GM12865 (cell line): ENCODE data around the gene PSPC1.
A peak's percentile ranks its signal among the peaks of the same experiment; 100 is the strongest.

Source experiments
- DNase-seq: peaks from one replicate; pipeline ENCODE4 v3.0.0; 2010; ENCODE audit warnings: low read depth
- H3K4me3 ChIP-seq: 2 replicates; pipeline ENCODE4 v1.5.1; 2011; ENCODE audit warnings: mild to moderate bottlenecking, low read depth, low read length, control low read depth
- CTCF ChIP-seq: IDR thresholded peaks from 2 replicates; pipeline ENCODE4 v1.5.1; 2011; ENCODE audit warnings: low read length, control low read depth, low read depth, inconsistent platforms; ENCODE audit not compliant: insufficient read depth; ENCODE audit errors: missing control alignments

The PSPC1 gene

GRCh38 chr13:19781526-19781925 is 1.2 kb downstream of the PSPC1 start:
- peak; percentile 22 for DNase-seq
- no peak for TF ChIP-seq CTCF
- peak overlapping the region; percentile 94 for H3K4me3 ChIP-seq

GRCh38 chr13:19780753-19781418 is 1.9 kb downstream of the PSPC1 start:
- H3K4me3 ChIP-seq = peak overlapping the region; percentile 94
- DNase-seq = peak; percentile 14

- no peak for TF ChIP-seq CTCF
- no peak overlapping the region for H3K4me3 ChIP-seq
- no peak for DNase-seq
Measured at GRCh38 chr13:19772306-19772705, 10.4 kb downstream of the PSPC1 start.

GRCh38 chr13:19769854-19770253 is 12.9 kb downstream of the PSPC1 start:
- no peak for TF ChIP-seq CTCF
- no peak for DNase-seq
- H3K4me3 ChIP-seq = no peak overlapping the region

GRCh38 chr13:19767966-19768365 is 14.8 kb downstream of the PSPC1 start:
- DNase-seq = no peak
- no peak overlapping the region for H3K4me3 ChIP-seq
- TF ChIP-seq CTCF = no peak

- no peak for DNase-seq
- TF ChIP-seq CTCF = no peak
- no peak overlapping the region for H3K4me3 ChIP-seq
Measured at GRCh38 chr13:19766591-19766990, 16.2 kb downstream of the PSPC1 start.

GRCh38 chr13:19764237-19764636 is 18.5 kb downstream of the PSPC1 start:
- H3K4me3 ChIP-seq = no peak overlapping the region
- TF ChIP-seq CTCF = no peak
- no peak for DNase-seq
